ENCODE results near the gene UMPS.

DNA sequence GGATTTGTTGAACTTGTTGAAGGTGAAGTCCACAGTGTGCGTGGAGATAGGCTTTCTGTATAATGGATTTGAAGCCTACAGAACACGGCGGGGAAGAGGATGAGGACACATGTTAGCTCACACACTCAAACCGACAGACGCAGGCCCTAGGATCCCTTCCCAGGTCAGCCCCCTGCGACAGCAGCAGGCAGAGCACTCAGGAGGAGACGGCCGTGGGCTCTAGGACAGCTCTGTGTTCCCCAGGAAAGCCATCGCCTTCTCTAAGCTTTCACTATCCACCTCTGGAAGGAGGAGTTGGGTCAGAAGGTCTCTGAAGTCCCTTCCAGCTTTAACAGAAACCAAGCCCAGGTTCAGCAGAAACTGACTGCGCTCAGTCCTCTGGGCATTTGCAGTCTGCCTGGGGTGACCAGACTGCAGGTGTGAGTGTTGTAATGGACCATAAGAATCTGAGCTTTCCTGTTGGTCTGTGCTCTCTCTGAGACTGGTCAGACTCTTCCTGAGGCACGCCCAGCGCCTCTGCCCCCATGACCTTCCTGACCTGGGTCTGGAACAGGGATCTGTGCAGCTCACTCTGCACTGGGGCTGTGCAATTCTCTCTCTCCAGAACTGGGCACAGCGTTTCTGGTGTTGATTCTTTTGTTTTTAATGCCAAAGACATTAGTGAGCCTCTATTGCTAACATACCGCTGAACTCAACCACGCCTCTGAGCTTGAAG lies 33.5 kb downstream of the UMPS start:
- TF ChIP-seq, protein P1, sequence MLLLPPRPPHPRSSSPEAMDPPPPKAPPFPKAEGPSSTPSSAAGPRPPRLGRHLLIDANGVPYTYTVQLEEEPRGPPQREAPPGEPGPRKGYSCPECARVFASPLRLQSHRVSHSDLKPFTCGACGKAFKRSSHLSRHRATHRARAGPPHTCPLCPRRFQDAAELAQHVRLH (tag by site-specific recombination; IDR thresholded peaks at IDR 0.05): no peak
- TF ChIP-seq OSR2 (tag by site-specific recombination; IDR thresholded peaks at IDR 0.05) (no peak), ZNF561 (tag by site-specific recombination; IDR thresholded peaks at IDR 0.05; ENCODE audit: borderline replicate concordance) (no peak), ZNF433 (tag by site-specific recombination; IDR thresholded peaks at IDR 0.05; ENCODE audit: low read depth) (no peak), ZNF366 (tag by site-specific recombination; conservative IDR thresholded peaks at IDR 0.05) (no peak), ZNF248 (tag by site-specific recombination; IDR thresholded peaks at IDR 0.05) (no peak), ZNF530 (tag by site-specific recombination; IDR thresholded peaks at IDR 0.05; ENCODE audit: low read depth) (no peak), GLI4 (tag by site-specific recombination; IDR thresholded peaks at IDR 0.05) (no peak), HOXA7 (CRISPR knock-in tag; IDR thresholded peaks at IDR 0.05; ENCODE audit: borderline replicate concordance) (no peak), ZNF146 (tag by site-specific recombination; IDR thresholded peaks at IDR 0.05) (no peak)
- TF ChIP-seq, protein P2, sequence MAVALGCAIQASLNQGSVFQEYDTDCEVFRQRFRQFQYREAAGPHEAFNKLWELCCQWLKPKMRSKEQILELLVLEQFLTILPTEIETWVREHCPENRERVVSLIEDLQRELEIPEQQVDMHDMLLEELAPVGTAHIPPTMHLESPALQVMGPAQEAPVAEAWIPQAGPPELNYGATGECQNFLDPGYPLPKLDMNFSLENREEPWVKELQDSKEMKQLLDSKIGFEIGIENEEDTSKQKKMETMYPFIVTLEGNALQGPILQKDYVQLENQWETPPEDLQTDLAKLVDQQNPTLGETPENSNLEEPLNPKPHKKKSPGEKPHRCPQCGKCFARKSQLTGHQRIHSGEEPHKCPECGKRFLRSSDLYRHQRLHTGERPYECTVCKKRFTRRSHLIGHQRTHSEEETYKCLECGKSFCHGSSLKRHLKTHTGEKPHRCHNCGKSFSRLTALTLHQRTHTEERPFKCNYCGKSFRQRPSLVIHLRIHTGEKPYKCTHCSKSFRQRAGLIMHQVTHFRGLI (tag by site-specific recombination; IDR thresholded peaks at IDR 0.05): no peak
- TF ChIP-seq, protein P3, sequence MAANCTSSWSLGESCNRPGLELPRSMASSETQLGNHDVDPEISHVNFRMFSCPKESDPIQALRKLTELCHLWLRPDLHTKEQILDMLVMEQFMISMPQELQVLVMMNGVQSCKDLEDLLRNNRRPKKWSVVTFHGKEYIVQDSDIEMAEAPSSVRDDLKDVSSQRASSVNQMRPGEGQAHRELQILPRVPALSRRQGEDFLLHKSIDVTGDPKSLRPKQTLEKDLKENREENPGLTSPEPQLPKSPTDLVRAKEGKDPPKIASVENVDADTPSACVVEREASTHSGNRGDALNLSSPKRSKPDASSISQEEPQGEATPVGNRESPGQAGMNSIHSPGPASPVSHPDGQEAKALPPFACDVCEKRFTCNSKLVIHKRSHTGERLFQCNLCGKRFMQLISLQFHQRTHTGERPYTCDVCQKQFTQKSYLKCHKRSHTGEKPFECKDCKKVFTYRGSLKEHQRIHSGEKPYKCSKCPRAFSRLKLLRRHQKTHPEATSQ (tag by site-specific recombination; IDR thresholded peaks at IDR 0.05): no peak
- TF ChIP-seq, protein P4, sequence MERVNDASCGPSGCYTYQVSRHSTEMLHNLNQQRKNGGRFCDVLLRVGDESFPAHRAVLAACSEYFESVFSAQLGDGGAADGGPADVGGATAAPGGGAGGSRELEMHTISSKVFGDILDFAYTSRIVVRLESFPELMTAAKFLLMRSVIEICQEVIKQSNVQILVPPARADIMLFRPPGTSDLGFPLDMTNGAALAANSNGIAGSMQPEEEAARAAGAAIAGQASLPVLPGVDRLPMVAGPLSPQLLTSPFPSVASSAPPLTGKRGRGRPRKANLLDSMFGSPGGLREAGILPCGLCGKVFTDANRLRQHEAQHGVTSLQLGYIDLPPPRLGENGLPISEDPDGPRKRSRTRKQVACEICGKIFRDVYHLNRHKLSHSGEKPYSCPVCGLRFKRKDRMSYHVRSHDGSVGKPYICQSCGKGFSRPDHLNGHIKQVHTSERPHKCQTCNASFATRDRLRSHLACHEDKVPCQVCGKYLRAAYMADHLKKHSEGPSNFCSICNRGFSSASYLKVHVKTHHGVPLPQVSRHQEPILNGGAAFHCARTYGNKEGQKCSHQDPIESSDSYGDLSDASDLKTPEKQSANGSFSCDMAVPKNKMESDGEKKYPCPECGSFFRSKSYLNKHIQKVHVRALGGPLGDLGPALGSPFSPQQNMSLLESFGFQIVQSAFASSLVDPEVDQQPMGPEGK (tag by site-specific recombination; IDR thresholded peaks at IDR 0.05): no peak
- TF ChIP-seq, protein P5, sequence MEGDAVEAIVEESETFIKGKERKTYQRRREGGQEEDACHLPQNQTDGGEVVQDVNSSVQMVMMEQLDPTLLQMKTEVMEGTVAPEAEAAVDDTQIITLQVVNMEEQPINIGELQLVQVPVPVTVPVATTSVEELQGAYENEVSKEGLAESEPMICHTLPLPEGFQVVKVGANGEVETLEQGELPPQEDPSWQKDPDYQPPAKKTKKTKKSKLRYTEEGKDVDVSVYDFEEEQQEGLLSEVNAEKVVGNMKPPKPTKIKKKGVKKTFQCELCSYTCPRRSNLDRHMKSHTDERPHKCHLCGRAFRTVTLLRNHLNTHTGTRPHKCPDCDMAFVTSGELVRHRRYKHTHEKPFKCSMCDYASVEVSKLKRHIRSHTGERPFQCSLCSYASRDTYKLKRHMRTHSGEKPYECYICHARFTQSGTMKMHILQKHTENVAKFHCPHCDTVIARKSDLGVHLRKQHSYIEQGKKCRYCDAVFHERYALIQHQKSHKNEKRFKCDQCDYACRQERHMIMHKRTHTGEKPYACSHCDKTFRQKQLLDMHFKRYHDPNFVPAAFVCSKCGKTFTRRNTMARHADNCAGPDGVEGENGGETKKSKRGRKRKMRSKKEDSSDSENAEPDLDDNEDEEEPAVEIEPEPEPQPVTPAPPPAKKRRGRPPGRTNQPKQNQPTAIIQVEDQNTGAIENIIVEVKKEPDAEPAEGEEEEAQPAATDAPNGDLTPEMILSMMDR (tag by site-specific recombination; IDR thresholded peaks at IDR 0.05): no peak

All from HEK293 (cell line).